DND-41 (cell line): Measurements from ENCODE around the gene TCERG1L.

Source experiments
- ATAC-seq: fragments of 200-7000 bp; cut with Tn5 transposase; 3 replicates; pipeline ENCODE4 v1.9.1; 2021; ENCODE audit warnings: low read depth; ENCODE audit not compliant: insufficient read depth
- DNase-seq: peaks from one replicate; pipeline ENCODE4 v3.0.0-alpha.2; 2020
- H2AFZ ChIP-seq: 2 replicates; pipeline ENCODE4 v1.6.0; 2012; ENCODE audit warnings: low read depth, low read length
- H3K27ac ChIP-seq: 2 replicates; pipeline ENCODE4 v1.5.1; 2012; ENCODE audit warnings: low read length, inconsistent platforms
- H3K27me3 ChIP-seq: fragments of 200-600 bp; sonication (generic); 2 replicates; pipeline ENCODE4 v1.6.0; 2012; ENCODE audit warnings: low read length, mild to moderate bottlenecking, inconsistent platforms; ENCODE audit not compliant: insufficient read depth, poor library complexity
- H3K36me3 ChIP-seq: 2 replicates; pipeline ENCODE4 v1.5.1; 2012; ENCODE audit warnings: low read length, inconsistent platforms; ENCODE audit not compliant: insufficient read depth
- H3K4me1 ChIP-seq: 2 replicates; pipeline ENCODE4 v1.5.1; 2012; ENCODE audit warnings: mild to moderate bottlenecking, low read length; ENCODE audit not compliant: insufficient read depth
- H3K4me2 ChIP-seq: 2 replicates; pipeline ENCODE4 v1.6.0; 2012; ENCODE audit warnings: mild to moderate bottlenecking, moderate library complexity, low read length, inconsistent platforms; ENCODE audit not compliant: insufficient read depth
- H3K4me3 ChIP-seq, 2 experiments: fragments of 200-600 bp in 1 of 2; shearing (Covaris generic) in 1 of 2; 2 replicates each; pipeline ENCODE4 v1.5.1; 2012 to 2016; ENCODE audit warnings: inconsistent platforms in 2 of 2, low read length in 2 of 2, mild to moderate bottlenecking in 2 of 2, low read depth in 1 of 2, moderate library complexity in 1 of 2
- H3K79me2 ChIP-seq: 2 replicates; pipeline ENCODE4 v1.6.0; 2012; ENCODE audit warnings: low read length, inconsistent platforms; ENCODE audit not compliant: insufficient read depth
- H3K9ac ChIP-seq: 2 replicates; pipeline ENCODE4 v1.6.0; 2012; ENCODE audit warnings: low read depth, mild to moderate bottlenecking, inconsistent platforms, low read length, moderate library complexity
- H3K9me3 ChIP-seq: 2 replicates; pipeline ENCODE4 v1.5.1; 2012; ENCODE audit warnings: low read length, moderate library complexity, mild to moderate bottlenecking, inconsistent platforms; ENCODE audit not compliant: insufficient read depth, severe bottlenecking
- H4K20me1 ChIP-seq: 2 replicates; pipeline ENCODE4 v1.6.0; 2012; ENCODE audit warnings: low read length; ENCODE audit not compliant: insufficient read depth
- CTCF ChIP-seq: IDR thresholded peaks from 2 replicates; pipeline ENCODE4 v1.5.1; 2012; ENCODE audit warnings: borderline replicate concordance, low read length, moderate library complexity, mild to moderate bottlenecking; ENCODE audit not compliant: poor library complexity, severe bottlenecking; ENCODE audit errors: extremely low read depth
- EZH2 ChIP-seq: IDR thresholded peaks from 3 replicates; pipeline ENCODE4 v1.6.1; 2012; ENCODE audit warnings: borderline replicate concordance, low read depth, mild to moderate bottlenecking, moderate library complexity, low read length, inconsistent platforms; ENCODE audit not compliant: severe bottlenecking

Gene TCERG1L

GRCh38 chr10:131143425-131144165 is 167.9 kb downstream of the TCERG1L start:
- TF ChIP-seq EZH2 (no peak), CTCF (no peak)
- H3K9ac ChIP-seq, result no peak overlapping the region
- no peak overlapping the region for H3K4me3 ChIP-seq
- H3K27me3 ChIP-seq, result no peaks in the 10 kb centered on the region
- H3K79me2 ChIP-seq, result no peaks in the 10 kb centered on the region
- no peaks in the 10 kb centered on the region for H4K20me1 ChIP-seq
- no peaks in the 10 kb centered on the region for H3K36me3 ChIP-seq
- no peak for ATAC-seq
- no peak for DNase-seq
- no peak overlapping the region for H3K27ac ChIP-seq
- no peak overlapping the region for H3K4me2 ChIP-seq
- H3K9me3 ChIP-seq, result no peaks in the 10 kb centered on the region
- no peak overlapping the region for H2AFZ ChIP-seq
- H3K4me1 ChIP-seq, result no peaks in the 10 kb centered on the region

GRCh38 chr10:131142517-131143380 is 168.8 kb downstream of the TCERG1L start:
- Histone ChIP-seq H3K4me2 (no peak overlapping the region), H3K27ac (no peak overlapping the region), H3K4me3 (no peak overlapping the region), H4K20me1 (no peaks in the 10 kb centered on the region), H2AFZ (no peak overlapping the region), H3K36me3 (no peaks in the 10 kb centered on the region), H3K27me3 (no peaks in the 10 kb centered on the region), H3K4me1 (no peaks in the 10 kb centered on the region), H3K79me2 (no peaks in the 10 kb centered on the region), H3K9ac (no peak overlapping the region), H3K9me3 (no peaks in the 10 kb centered on the region)
- TF ChIP-seq CTCF, result no peak
- TF ChIP-seq EZH2, result no peak
- DNase-seq (no peak), ATAC-seq (no peak)

- no peak overlapping the region for H3K4me3 ChIP-seq
- H3K9ac ChIP-seq, result no peak overlapping the region
- no peak overlapping the region for H3K27ac ChIP-seq
- H3K36me3 ChIP-seq, result no peaks in the 10 kb centered on the region
- ATAC-seq, result no peak
- no peak for DNase-seq
- no peaks in the 10 kb centered on the region for H4K20me1 ChIP-seq
- TF ChIP-seq CTCF (no peak), EZH2 (no peak)
- H3K4me1 ChIP-seq, result no peaks in the 10 kb centered on the region
- no peaks in the 10 kb centered on the region for H3K79me2 ChIP-seq
- no peak overlapping the region for H3K4me2 ChIP-seq
- no peaks in the 10 kb centered on the region for H3K27me3 ChIP-seq
- H3K9me3 ChIP-seq, result no peaks in the 10 kb centered on the region
- no peak overlapping the region for H2AFZ ChIP-seq
These were observed 169.6 kb downstream of the TCERG1L start for GRCh38 chr10:131141645-131142516.
